ENCODE results near the gene TLX1.
"Not testable (repeated sequence)": the region's sequence is repeated elsewhere in the genome, so short reads cannot be mapped to it uniquely, and the experiment has no call there.

TLX1 gene

GRCh38 chr10:101152316-101152715, 21.2 kb downstream of the TLX1 start:
- DNase-seq (ENCODE audit: low spot score) = no peak

GRCh38 chr10:101154506-101154905, 23.4 kb downstream of the TLX1 start:
- not testable (repeated sequence) for DNase-seq (ENCODE audit: low spot score)

- no peak for DNase-seq (ENCODE audit: low spot score)
These were observed 24.8 kb downstream of the TLX1 start for GRCh38 chr10:101155896-101156295.

- DNase-seq (ENCODE audit: low spot score) = no peak
These were observed 26.8 kb downstream of the TLX1 start for GRCh38 chr10:101157756-101158458.

GRCh38 chr10:101158459-101159058, 27.5 kb downstream of the TLX1 start:
- no peak for DNase-seq (ENCODE audit: low spot score)

- peak; percentile 90 for DNase-seq (ENCODE audit: low spot score)
These were observed 30.6 kb downstream of the TLX1 start for GRCh38 chr10:101161494-101162299.

- no peak for DNase-seq (ENCODE audit: low spot score)
These were observed 31.6 kb downstream of the TLX1 start for GRCh38 chr10:101162677-101163076.

GRCh38 chr10:101164020-101164419, 32.9 kb downstream of the TLX1 start:
- DNase-seq (ENCODE audit: low spot score) = no peak

GRCh38 chr10:101165736-101166135, 34.6 kb downstream of the TLX1 start:
- DNase-seq (ENCODE audit: low spot score) = no peak

GRCh38 chr10:101166430-101166829, 35.3 kb downstream of the TLX1 start:
- DNase-seq (ENCODE audit: low spot score) = no peak

- DNase-seq (ENCODE audit: low spot score) = no peak
These were observed 41.6 kb downstream of the TLX1 start for GRCh38 chr10:101172741-101173140.

GRCh38 chr10:101174319-101174718, 43.2 kb downstream of the TLX1 start:
- no peak for DNase-seq (ENCODE audit: low spot score)

- no peak for DNase-seq (ENCODE audit: low spot score)
These were observed 45.5 kb downstream of the TLX1 start for GRCh38 chr10:101176577-101176976.

- no peak for DNase-seq (ENCODE audit: low spot score)
These were observed 51.8 kb downstream of the TLX1 start for GRCh38 chr10:101182936-101183335.

- no peak for DNase-seq (ENCODE audit: low spot score)
These were observed 52.5 kb downstream of the TLX1 start for GRCh38 chr10:101183458-101184183.

All from AG08395 (cell line).